Pancreas (tissue), 10 donors: ENCODE results near the gene CPLANE2. TPM values are rescaled to one million over a fixed set of nuclear protein-coding genes. Genes with fewer than 3 reads are reported as not detected.
A peak's percentile ranks its signal among the peaks of the same experiment; 100 is the strongest.

Source experiments
- ATAC-seq, 4 donors: fragments of 200-7000 bp; cut with Tn5 transposase; one replicate each; pipeline versions ENCODE4 v1.8.0 to v1.9.1; 2020; ENCODE audit warnings: mild to moderate bottlenecking in 4 of 4, moderate library complexity in 4 of 4
- DNase-seq, 6 donors: peaks; one replicate each; pipeline ENCODE4 v3.0.0-alpha.2; 2020
- FAIRE-seq: peaks from 2 replicates; lab custom pipeline; 2012; peaks lifted over from hg19 to GRCh38; lab: Jason Lieb, UNC
- H3K27ac ChIP-seq, 4 donors: fragments of 200-600 bp; sonication (generic); 1 replicate in 3 of 4; 2 replicates in 1 of 4; pipeline versions ENCODE4 v1.5.0 to v1.8.0; 2020
- H3K27me3 ChIP-seq, 4 donors: fragments of 200-600 bp; one replicate each; pipeline ENCODE4 v1.8.0; 2021
- H3K36me3 ChIP-seq, 3 donors: fragments of 200-600 bp; sonication (generic) in 1 of 3; one replicate each; pipeline versions ENCODE4 v1.5.0 to v1.8.0; 2020 to 2021
- H3K4me1 ChIP-seq, 3 donors: fragments of 200-600 bp; one replicate each; pipeline ENCODE4 v1.8.0; 2021
- H3K4me3 ChIP-seq, 4 donors: fragments of 200-600 bp; sonication (generic) in 2 of 4; one replicate each; pipeline versions ENCODE4 v1.5.0 to v1.8.0; 2020 to 2021
- H3K9me3 ChIP-seq, 4 donors: fragments of 200-600 bp; one replicate each; pipeline ENCODE4 v1.8.0; 2021
- CTCF ChIP-seq, 4 donors: fragments of 200-600 bp; sonication (generic) in 3 of 4; IDR thresholded peaks; one replicate each; pipeline versions ENCODE4 v1.5.0 to v1.8.0; 2021; ENCODE audit warnings: antibody characterized with exemption in 4 of 4
- WGBS, 2 donors: extraction: QIAGEN DNeasy Blood & Tissue Kit; methylation state at CpG; one replicate each; pipeline ENCODE4 v1.1.7; 2013; 5-methylcytosine and 5-hydroxymethylcytosine counted together
- intact Hi-C, 3 donors: fragments of 100-400 bp; cut with DNase I; formaldehyde crosslinking; loops; one replicate each; pipeline versions ENCODE4 v1.11.1 to v1.14.2; 2022
- polyA plus RNA-seq, 2 donors: library from polyadenylated mRNA; stranded (reverse); fragments of 200-250 nt; gene quantifications; one replicate each; pipeline ENCODE4 v1.2.3, GENCODE V29; 2013
- total RNA-seq, 6 donors: library from RNA; stranded (reverse); fragmentation: NEBNext Ultra II Directional in 4 of 6; extraction: Animal tissue kit (Norgen Biotek cat#: 25700) in 4 of 6; gene quantifications; one replicate each; pipeline versions ENCODE4 v1.2.1 to v1.2.4, GENCODE V29; 2021 to 2023
- donor health status: healthy with polysubstance abuse.
- donor health status: DM: no; HTN: no; CAD: no; lungs with moderate emphysema.
- donor health status: DM: no; HTN: no; CAD: no.
- donor health status: control.
- donor health status: control.
- donor health status: Bipolar disorder and iron deficiency.
- donor health status: DM: yes; HTN: yes; CAD: no.
- donor health status: DM: no; HTN: no; CAD: no.
- donor health status: DM: no; HTN: no; CAD: no.
- donor health status: DM: yes; HTN: yes; CAD: no.

Gene CPLANE2, protein sequence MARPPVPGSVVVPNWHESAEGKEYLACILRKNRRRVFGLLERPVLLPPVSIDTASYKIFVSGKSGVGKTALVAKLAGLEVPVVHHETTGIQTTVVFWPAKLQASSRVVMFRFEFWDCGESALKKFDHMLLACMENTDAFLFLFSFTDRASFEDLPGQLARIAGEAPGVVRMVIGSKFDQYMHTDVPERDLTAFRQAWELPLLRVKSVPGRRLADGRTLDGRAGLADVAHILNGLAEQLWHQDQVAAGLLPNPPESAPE
- total RNA-seq (1 to 10 TPM; 3.3 to 9.1 (median 4.0) TPM), polyA plus RNA-seq (1 to 10 TPM; 2.2 to 4.0 TPM)

DNA sequence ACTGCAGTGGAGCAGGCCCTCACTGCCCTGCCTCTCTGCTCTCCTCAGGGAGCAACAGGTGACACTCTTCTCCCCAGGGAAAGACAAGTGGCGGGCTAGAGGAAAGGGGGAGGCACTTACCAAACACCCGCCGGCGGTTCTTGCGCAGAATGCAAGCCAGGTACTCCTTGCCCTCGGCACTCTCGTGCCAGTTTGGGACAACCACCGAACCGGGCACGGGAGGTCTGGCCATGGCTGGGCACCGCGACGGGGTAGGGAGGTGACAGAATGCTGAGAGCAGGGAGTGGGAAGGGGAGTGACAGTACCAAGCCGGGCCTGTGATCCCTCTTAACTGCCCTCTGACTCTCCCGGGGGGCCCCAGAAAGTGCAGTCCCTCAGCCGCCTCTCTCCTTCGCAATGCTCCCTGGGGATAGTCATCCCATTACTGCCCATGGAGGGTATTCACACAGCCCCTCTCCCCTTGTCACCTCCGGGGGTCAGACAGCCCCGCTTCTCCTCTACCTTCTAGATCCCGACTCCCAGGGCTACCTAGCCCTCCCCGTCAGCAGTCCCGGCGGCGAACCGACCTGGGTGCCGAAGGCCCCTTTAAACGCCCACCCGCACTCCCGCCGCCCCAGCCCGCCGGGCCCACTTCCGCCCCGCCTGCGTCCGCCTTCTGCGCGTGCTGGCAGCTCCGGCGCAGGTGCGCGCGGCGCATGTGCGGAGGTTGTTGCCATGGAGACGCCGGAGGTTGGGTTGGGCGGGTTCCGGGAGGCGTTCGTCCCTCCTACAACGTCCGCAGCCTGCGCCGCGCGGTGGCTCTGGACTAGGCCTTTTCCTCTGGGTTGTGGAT lies at the start of gene CPLANE2:
Gene CPLANE2, minus strand, starts transcription at position 673 of the 832 bp plus-strand sequence. Its CDS starts 441 bp downstream, at position 232.
- no peaks in the 10 kb centered on the region for H3K27me3 ChIP-seq
- ATAC-seq (peak; percentile 94 to 97 (median 97)), FAIRE-seq (no peak), DNase-seq (peak; percentile 95 to 99 (median 97))
- no peak for TF ChIP-seq CTCF (IDR thresholded peaks at IDR 0.05)
- peak within 1 kb of the TSS; percentile 68 to 92 (median 90) for H3K27ac ChIP-seq
- 0 to 1% methylated on average over 53 to 57 of the region's 57 CpGs for WGBS, 2 donors
- intact Hi-C loops = no loop called here
- no peaks in the 10 kb centered on the region for H3K9me3 ChIP-seq
- H3K4me3 ChIP-seq = peak within 1 kb of the TSS; percentile 51 to 69 (median 62)
- H3K4me1 ChIP-seq = peaks cover 0 to 15% (median 12%) of the 10 kb centered on the region in 3 donors
- H3K36me3 ChIP-seq = no peaks in the 10 kb centered on the region

DNA sequence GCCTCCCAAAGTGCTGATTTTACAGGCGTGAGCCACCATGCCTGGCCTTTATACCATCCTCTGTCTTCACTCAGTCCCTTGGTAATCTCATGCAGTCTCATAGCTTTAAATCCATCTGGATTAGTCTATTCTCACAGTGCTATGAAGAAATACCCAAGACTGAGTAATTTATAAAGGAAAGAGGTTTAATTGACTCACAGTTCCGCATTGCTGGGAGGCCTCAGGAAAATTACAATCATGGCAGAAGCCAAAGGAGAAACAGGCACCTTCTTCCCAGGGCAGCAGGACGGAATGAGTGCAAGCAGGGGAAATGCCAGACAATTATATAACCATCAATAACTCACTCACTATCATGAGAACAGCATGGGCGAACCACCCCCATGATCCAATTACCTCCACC lies 49.1 kb upstream of the CPLANE2 start:
- H3K27ac ChIP-seq = no peak overlapping the region
- no peak for ATAC-seq
- intact Hi-C loops = no loop called here

GRCh38 chr1:16281765-16282164 lies 44.8 kb upstream of the CPLANE2 start:
- FAIRE-seq = no peak
- DNase-seq = no peak
- Histone ChIP-seq H3K36me3 (no peaks in the 10 kb centered on the region), H3K27ac (no peak overlapping the region), H3K27me3 (no peaks in the 10 kb centered on the region), H3K9me3 (no peaks in the 10 kb centered on the region), H3K4me1 (no peaks in the 10 kb centered on the region), H3K4me3 (no peak overlapping the region)
- ATAC-seq = no peak
- TF ChIP-seq CTCF (IDR thresholded peaks at IDR 0.05) = no peak
- intact Hi-C loops = no loop called here
- 89 to 97% methylated on average over 2 of the region's 2 CpGs for WGBS, 2 donors

More for the DNA sequence above, 49.1 kb upstream of the CPLANE2 start:
- H3K36me3 ChIP-seq = no peaks in the 10 kb centered on the region
- DNase-seq (no peak), FAIRE-seq (no peak)
- H3K4me1 ChIP-seq = no peaks in the 10 kb centered on the region
- no peak overlapping the region for H3K4me3 ChIP-seq
- 89 to 91% methylated on average over 4 of the region's 4 CpGs for WGBS, 2 donors
- no peaks in the 10 kb centered on the region for H3K27me3 ChIP-seq
- no peak for TF ChIP-seq CTCF (IDR thresholded peaks at IDR 0.05)
- no peaks in the 10 kb centered on the region for H3K9me3 ChIP-seq

DNA sequence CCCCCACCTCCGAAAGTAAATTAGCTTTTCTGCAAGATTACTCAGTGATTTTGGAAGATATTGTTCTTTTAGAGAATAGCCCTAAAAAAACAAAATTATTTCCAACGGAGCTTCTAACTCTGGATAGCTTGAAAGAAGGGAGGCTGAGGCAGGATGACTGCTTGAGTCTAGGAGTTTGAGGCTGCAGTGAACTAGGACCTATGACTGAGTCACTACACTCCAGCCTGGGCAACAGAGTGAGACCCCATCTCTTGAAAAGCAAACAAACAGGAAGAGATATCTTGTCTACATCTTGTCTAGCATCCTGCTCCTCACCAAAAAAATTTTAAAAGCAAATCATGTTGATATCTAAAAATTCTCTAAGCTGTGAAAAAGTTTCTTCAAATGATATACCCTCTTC lies 42.2 kb upstream of the CPLANE2 start:
- 81 to 84% methylated on average over 2 of the region's 2 CpGs for WGBS, 2 donors
- intact Hi-C loops = no loop called here

More for the DNA sequence above, 42.2 kb upstream of the CPLANE2 start:
- FAIRE-seq (no peak), ATAC-seq (no peak), DNase-seq (no peak)
- Histone ChIP-seq H3K27me3 (no peaks in the 10 kb centered on the region), H3K4me1 (no peaks in the 10 kb centered on the region), H3K36me3 (no peaks in the 10 kb centered on the region), H3K27ac (no peak overlapping the region), H3K9me3 (no peaks in the 10 kb centered on the region), H3K4me3 (no peak overlapping the region)
- TF ChIP-seq CTCF (IDR thresholded peaks at IDR 0.05) = no peak
